ENCODE results near the gene RHOF.

DNA sequence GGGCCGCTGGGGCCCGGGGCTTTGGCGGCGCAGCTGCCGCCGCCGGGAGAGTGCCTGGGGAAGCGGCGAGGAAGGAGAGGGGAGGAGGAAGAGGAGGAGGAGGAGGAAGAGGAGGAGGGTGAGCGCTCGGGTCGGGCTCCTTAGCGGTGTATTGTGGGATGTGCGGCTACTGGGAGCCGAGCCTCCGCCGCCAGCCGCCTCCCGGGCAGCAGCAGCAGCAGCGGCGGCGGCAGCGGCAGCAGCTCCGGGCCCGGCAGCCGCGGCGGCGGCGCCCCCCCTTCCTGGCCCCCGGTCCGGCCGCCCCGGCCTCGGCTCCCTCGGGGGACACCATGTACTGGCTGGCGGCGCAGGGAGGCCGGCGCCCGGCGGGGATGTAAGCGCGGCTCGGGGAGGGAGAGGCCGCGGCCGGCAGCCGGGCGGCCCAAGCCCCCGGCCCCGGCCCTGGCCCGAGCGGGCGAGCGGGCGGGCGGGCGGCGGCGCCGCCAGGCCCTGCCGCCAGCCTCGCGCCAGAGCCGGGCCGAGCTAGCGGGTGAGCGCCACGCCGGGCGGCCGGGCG is 10.5 kb upstream of the RHOF start, which contains the start of gene SETD1B:
- TF ChIP-seq, protein P1, sequence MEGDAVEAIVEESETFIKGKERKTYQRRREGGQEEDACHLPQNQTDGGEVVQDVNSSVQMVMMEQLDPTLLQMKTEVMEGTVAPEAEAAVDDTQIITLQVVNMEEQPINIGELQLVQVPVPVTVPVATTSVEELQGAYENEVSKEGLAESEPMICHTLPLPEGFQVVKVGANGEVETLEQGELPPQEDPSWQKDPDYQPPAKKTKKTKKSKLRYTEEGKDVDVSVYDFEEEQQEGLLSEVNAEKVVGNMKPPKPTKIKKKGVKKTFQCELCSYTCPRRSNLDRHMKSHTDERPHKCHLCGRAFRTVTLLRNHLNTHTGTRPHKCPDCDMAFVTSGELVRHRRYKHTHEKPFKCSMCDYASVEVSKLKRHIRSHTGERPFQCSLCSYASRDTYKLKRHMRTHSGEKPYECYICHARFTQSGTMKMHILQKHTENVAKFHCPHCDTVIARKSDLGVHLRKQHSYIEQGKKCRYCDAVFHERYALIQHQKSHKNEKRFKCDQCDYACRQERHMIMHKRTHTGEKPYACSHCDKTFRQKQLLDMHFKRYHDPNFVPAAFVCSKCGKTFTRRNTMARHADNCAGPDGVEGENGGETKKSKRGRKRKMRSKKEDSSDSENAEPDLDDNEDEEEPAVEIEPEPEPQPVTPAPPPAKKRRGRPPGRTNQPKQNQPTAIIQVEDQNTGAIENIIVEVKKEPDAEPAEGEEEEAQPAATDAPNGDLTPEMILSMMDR (IDR thresholded peaks at IDR 0.05), result no peak
- peak; percentile 10 for TF ChIP-seq POLR2A (IDR thresholded peaks at IDR 0.05)
